ENCODE measurements around the gene MYDGF. TPM values are rescaled to one million over a fixed set of nuclear protein-coding genes. Genes with fewer than 3 reads are reported as not detected.

MYDGF gene
- total and polyA plus RNA-seq, 9 of the 15 experiments (the other 6 are each of a cell fraction or from before 2014, with no cell fraction given), result 4.2 to 141 (median 82.1) TPM

GRCh38 chr19:4638828-4639530 lies 31.2 kb downstream of the MYDGF start, which contains the start of gene TNFAIP8L1 (continued):
- no peak; the same call in 1 of the 2 replicates for TF ChIP-seq TFAP4 (CRISPR knock-in tag; IDR thresholded peaks at IDR 0.05; ENCODE audit: borderline replicate concordance)
- TF ChIP-seq L3MBTL2 (IDR thresholded peaks at IDR 0.05), result peak; percentile 81
- TF ChIP-seq MYNN (IDR thresholded peaks at IDR 0.05), result no peak
- no peak for TF ChIP-seq MYNN (CRISPR knock-in tag; IDR thresholded peaks at IDR 0.05)
- peak; percentile 76; the same call in 1 of the 2 replicates for TF ChIP-seq LEF1 (IDR thresholded peaks at IDR 0.05)
- TF ChIP-seq RBM22 (IDR thresholded peaks at IDR 0.05; ENCODE audit: low read depth, low read length, poor library complexity, severe bottlenecking), result no peak
- no peak for TF ChIP-seq RBM17 (IDR thresholded peaks at IDR 0.05; ENCODE audit: borderline replicate concordance, low read depth, low read length)
- peak; percentile 46 for TF ChIP-seq TCF3 (CRISPR knock-in tag; IDR thresholded peaks at IDR 0.05)
- peak; percentile 25; the same call in 1 of the 2 replicates for TF ChIP-seq PHF8 (IDR thresholded peaks at IDR 0.05; ENCODE audit: borderline replicate concordance, low read length)
- TF ChIP-seq NR4A1 (CRISPR knock-in tag; IDR thresholded peaks at IDR 0.05), result no peak
- TF ChIP-seq NR4A1 (tag; IDR thresholded peaks at IDR 0.05), result no peak
- TF ChIP-seq ZNF717 (CRISPR knock-in tag; IDR thresholded peaks at IDR 0.05), result no peak
- TF ChIP-seq, protein P1, sequence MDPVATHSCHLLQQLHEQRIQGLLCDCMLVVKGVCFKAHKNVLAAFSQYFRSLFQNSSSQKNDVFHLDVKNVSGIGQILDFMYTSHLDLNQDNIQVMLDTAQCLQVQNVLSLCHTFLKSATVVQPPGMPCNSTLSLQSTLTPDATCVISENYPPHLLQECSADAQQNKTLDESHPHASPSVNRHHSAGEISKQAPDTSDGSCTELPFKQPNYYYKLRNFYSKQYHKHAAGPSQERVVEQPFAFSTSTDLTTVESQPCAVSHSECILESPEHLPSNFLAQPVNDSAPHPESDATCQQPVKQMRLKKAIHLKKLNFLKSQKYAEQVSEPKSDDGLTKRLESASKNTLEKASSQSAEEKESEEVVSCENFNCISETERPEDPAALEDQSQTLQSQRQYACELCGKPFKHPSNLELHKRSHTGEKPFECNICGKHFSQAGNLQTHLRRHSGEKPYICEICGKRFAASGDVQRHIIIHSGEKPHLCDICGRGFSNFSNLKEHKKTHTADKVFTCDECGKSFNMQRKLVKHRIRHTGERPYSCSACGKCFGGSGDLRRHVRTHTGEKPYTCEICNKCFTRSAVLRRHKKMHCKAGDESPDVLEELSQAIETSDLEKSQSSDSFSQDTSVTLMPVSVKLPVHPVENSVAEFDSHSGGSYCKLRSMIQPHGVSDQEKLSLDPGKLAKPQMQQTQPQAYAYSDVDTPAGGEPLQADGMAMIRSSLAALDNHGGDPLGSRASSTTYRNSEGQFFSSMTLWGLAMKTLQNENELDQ (CRISPR knock-in tag; IDR thresholded peaks at IDR 0.05; ENCODE audit: borderline replicate concordance), result no peak
- TF ChIP-seq PML (IDR thresholded peaks at IDR 0.05; ENCODE audit: low read length), result no peak
- TF ChIP-seq, protein P2, sequence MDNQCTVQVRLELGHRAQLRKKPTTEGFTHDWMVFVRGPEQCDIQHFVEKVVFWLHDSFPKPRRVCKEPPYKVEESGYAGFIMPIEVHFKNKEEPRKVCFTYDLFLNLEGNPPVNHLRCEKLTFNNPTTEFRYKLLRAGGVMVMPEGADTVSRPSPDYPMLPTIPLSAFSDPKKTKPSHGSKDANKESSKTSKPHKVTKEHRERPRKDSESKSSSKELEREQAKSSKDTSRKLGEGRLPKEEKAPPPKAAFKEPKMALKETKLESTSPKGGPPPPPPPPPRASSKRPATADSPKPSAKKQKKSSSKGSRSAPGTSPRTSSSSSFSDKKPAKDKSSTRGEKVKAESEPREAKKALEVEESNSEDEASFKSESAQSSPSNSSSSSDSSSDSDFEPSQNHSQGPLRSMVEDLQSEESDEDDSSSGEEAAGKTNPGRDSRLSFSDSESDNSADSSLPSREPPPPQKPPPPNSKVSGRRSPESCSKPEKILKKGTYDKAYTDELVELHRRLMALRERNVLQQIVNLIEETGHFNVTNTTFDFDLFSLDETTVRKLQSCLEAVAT (IDR thresholded peaks at IDR 0.05), result no peak
- TF ChIP-seq, protein P3, sequence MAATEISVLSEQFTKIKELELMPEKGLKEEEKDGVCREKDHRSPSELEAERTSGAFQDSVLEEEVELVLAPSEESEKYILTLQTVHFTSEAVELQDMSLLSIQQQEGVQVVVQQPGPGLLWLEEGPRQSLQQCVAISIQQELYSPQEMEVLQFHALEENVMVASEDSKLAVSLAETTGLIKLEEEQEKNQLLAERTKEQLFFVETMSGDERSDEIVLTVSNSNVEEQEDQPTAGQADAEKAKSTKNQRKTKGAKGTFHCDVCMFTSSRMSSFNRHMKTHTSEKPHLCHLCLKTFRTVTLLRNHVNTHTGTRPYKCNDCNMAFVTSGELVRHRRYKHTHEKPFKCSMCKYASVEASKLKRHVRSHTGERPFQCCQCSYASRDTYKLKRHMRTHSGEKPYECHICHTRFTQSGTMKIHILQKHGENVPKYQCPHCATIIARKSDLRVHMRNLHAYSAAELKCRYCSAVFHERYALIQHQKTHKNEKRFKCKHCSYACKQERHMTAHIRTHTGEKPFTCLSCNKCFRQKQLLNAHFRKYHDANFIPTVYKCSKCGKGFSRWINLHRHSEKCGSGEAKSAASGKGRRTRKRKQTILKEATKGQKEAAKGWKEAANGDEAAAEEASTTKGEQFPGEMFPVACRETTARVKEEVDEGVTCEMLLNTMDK (IDR thresholded peaks at IDR 0.05; ENCODE audit: borderline replicate concordance, insufficient read depth, low read depth, low read length, poor library complexity, severe bottlenecking), result no peak
- TF ChIP-seq FOS (IDR thresholded peaks at IDR 0.05; ENCODE audit: extremely low read depth, insufficient read length), result peak; percentile 88
- TF ChIP-seq SMARCA5 (IDR thresholded peaks at IDR 0.05), result peak; percentile 91; the same call in 1 of the 2 replicates
- TF ChIP-seq SRSF9 (IDR thresholded peaks at IDR 0.05; ENCODE audit: borderline replicate concordance, low read depth, low read length), result no peak
- TF ChIP-seq PRPF4 (IDR thresholded peaks at IDR 0.05; ENCODE audit: insufficient read depth, low read depth, low read length, poor library complexity, severe bottlenecking), result no peak
- TF ChIP-seq, protein P4, sequence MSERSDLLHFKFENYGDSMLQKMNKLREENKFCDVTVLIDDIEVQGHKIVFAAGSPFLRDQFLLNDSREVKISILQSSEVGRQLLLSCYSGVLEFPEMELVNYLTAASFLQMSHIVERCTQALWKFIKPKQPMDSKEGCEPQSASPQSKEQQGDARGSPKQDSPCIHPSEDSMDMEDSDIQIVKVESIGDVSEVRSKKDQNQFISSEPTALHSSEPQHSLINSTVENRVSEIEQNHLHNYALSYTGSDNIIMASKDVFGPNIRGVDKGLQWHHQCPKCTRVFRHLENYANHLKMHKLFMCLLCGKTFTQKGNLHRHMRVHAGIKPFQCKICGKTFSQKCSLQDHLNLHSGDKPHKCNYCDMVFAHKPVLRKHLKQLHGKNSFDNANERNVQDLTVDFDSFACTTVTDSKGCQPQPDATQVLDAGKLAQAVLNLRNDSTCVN (CRISPR knock-in tag; IDR thresholded peaks at IDR 0.05), result no peak

Measured in K562 (cell line).